T-helper 9 cell (primary cell): ENCODE measurements around the gene CHAMP1.

Source experiments
- DNase-seq: peaks from one replicate; pipeline ENCODE4 v3.0.0-alpha.2; 2020
- total RNA-seq, 2 donors: gene quantifications; one replicate each; lab custom pipeline; 2026; lab: John Stamatoyannopoulos, UW

The CHAMP1 gene
- 2.2 to 7.7 reads per million in 2 donors for total RNA-seq

- peak; percentile 78 for DNase-seq
Measured at GRCh38 chr13:114314074-114314912, at the start of gene CHAMP1. Gene CHAMP1 (plus strand): TSS chr13:114314503. CDS start chr13:114323843, 9,340 bp downstream.

GRCh38 chr13:114264886-114265611, 49.3 kb upstream of the CHAMP1 start:
- DNase-seq = no peak

GRCh38 chr13:114266241-114266640, 48.1 kb upstream of the CHAMP1 start:
- no peak for DNase-seq

GRCh38 chr13:114268344-114269280, 45.7 kb upstream of the CHAMP1 start:
- no peak for DNase-seq

GRCh38 chr13:114269281-114269770, 45.0 kb upstream of the CHAMP1 start:
- no peak for DNase-seq

GRCh38 chr13:114272977-114273376, 41.3 kb upstream of the CHAMP1 start:
- no peak for DNase-seq

GRCh38 chr13:114275304-114275703, 39.0 kb upstream of the CHAMP1 start:
- no peak for DNase-seq

- DNase-seq = no peak
Measured at GRCh38 chr13:114279146-114279545, 35.2 kb upstream of the CHAMP1 start.

GRCh38 chr13:114279758-114280355, 34.4 kb upstream of the CHAMP1 start:
- no peak for DNase-seq

GRCh38 chr13:114281351-114282040, 32.8 kb upstream of the CHAMP1 start, which contains the start of gene UPF3A:
Gene UPF3A (plus strand): TSS chr13:114281601. CDS start chr13:114281640, 39 bp downstream.
- peak; percentile 82 for DNase-seq

GRCh38 chr13:114282041-114282670, 32.1 kb upstream of the CHAMP1 start:
- DNase-seq = peak; percentile 59

- DNase-seq = no peak
Measured at GRCh38 chr13:114283576-114283975, 30.7 kb upstream of the CHAMP1 start.

GRCh38 chr13:114284680-114285079, 29.6 kb upstream of the CHAMP1 start:
- no peak for DNase-seq

GRCh38 chr13:114285166-114285808, 29.0 kb upstream of the CHAMP1 start:
- no peak for DNase-seq

GRCh38 chr13:114286808-114287207, 27.5 kb upstream of the CHAMP1 start:
- no peak for DNase-seq

GRCh38 chr13:114288157-114288591, 26.1 kb upstream of the CHAMP1 start:
- no peak for DNase-seq

- no peak for DNase-seq
Measured at GRCh38 chr13:114296448-114296847, 17.9 kb upstream of the CHAMP1 start.

- no peak for DNase-seq
Measured at GRCh38 chr13:114296902-114297301, 17.4 kb upstream of the CHAMP1 start.

GRCh38 chr13:114298866-114299265, 15.4 kb upstream of the CHAMP1 start:
- no peak for DNase-seq

GRCh38 chr13:114299604-114300305, 14.5 kb upstream of the CHAMP1 start:
- no peak for DNase-seq
